Measurements from ENCODE around the gene PBX3.
A peak's percentile ranks its signal among the peaks of the same experiment; 100 is the strongest.

Gene PBX3

GRCh38 chr9:125883565-125884217 lies 136.5 kb downstream of the PBX3 start:
- no peak for ATAC-seq

GRCh38 chr9:125884218-125884595 lies 137.0 kb downstream of the PBX3 start:
- ATAC-seq: no peak

DNA sequence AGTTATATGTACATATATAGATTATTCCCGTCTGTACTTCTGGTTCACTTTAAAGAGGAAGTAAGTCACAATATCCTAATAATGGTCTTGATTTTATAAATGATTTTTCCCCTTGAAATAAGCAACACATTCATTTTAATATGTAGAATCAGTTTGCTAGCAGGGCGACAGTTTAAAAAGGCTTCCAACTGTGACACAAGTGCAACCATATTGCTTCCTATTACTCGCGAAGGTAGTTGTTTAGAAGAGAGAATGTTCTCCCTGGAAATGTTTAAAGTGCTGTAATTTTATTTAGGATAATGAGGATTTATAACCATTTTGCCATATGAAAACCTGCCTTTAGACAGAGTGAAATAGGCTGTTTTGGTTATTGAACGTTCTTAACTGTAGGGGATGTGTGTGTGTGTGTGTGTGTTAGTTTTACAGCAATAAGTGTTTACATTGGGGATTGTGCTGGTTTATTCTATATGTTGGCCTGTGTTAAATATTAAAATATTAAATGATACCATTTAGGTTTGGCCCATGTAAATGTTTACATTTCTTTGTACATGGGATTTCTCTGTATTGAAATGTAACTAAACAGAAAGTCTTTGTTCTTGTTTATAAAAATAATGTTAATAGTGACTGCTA lies 138.3 kb downstream of the PBX3 start:
- ATAC-seq: no peak

DNA sequence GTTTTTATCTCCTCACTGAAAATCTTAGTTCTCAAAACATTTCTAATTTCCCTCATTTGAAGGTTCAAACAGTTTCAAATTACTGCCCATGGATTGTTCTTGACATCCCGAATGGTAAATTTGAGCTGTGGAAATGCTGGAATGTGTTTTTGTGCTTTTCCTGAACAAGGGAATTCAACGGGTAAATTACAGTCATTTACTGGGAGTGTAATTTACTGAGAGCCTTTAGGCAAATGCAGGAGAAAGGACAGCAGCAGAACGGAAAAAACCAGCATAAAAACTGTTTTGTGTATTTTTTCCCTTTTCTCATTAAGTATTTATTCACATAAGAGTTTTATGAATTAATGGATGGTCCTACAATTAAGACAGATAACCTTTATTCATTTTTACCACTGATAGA lies 139.2 kb downstream of the PBX3 start:
- ATAC-seq: no peak

- ATAC-seq: no peak
Observed at GRCh38 chr9:125887172-125887571, 140.0 kb downstream of the PBX3 start.

DNA sequence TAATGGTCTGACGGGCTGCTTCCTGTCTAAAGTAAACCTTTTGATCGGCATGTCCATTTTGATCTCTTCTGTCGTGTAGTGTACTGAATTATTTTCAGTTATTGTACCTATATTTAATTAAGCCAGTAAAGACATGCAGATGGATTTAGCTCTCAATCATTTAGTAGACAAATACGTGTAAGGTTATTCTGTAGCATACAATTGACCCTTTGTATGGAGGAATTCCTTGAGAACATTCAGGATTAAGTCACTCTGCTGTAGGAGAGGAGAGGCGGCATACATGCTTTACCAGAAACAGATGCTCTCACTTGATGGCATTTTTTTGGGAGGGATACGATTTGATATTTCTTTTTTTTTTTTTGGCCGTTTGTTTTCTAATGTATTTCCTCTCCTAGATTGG lies 141.0 kb downstream of the PBX3 start:
- no peak for ATAC-seq

- ATAC-seq: no peak
Observed at GRCh38 chr9:125889112-125889475, 141.9 kb downstream of the PBX3 start.

DNA sequence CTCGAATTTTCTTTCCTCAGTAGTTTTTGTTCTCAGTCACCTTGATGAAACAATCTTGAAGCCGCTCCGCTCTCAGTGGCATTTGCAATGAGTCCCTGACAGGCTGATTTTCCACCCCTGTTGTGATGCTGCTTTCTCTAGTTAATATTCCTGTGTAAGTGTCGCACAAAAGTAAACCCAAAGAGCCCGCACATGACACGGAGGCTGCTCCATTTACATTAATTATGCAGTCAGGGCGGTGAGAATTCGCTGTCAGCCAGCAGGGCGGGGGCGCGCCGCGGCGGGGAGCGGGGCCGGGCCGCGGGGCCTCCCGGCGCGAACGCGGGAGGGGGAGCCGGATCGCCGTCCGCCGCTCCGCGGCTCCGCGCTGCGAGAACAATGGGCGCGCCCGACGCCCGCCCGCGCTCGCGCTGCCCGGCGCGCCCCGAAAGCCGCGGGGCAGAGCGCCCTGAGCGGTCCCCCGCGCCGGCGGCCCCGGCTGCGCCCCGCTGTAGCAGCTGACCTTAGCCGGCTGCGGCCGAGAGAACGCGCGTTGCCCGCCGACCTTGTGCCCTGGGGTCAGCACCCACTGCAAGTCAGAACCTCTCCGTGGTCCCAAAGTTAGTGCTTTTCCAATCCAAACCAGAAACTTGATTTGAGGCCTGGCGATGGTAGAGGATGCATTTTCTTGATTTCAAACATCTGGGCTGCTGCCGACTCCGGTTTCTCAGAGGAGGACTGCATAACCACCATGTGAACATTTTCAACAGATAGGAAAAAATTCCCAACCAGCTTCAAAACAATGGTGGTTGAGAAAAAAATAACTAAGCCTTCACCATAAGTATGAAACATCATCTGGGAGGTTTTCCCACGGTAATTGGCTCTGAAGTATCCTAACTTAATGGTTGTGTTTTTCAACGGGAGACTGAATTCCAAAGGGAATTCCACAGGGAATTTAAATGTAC lies 142.6 kb downstream of the PBX3 start:
- ATAC-seq: peak; percentile 63 to 64

DNA sequence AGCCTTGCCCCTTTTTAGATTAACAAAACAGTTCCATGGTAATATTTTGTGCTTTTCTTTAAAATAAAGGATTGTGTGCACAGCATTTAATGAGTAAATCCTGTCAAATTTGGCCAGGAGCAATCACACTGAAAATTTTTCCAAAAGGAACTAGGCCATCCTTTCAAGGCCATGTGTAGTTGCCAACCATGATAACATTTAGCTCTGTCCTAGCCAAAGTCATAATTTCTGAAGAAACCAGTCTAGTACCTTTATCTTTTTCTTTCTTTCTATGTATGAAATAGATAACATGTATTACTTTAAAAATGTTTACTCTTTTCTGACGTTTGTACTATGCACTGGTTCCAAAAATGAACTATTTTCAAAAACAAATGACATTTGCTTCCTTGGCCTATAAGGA lies 143.7 kb downstream of the PBX3 start:
- ATAC-seq: no peak

GRCh38 chr9:125893277-125893676 lies 146.1 kb downstream of the PBX3 start:
- ATAC-seq: no peak

DNA sequence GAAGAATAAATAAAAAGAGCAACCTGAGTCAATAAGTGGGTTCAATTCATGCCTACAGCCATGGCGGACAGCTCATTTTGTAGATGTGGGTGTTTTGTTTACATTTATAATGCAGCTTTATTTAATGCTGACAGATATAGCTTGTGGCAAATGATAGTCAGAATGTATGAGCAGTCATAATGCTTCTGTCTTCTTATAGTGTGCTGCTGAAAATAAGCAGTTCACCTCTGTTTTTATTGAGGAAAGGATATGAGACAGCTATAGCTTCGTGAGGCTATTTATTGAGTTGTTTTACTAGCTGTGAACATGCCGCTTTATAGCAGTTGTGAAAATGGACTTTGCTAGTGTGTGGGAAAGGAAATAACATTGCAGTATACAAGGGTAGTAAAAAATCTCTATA lies 147.4 kb downstream of the PBX3 start:
- no peak for ATAC-seq

- ATAC-seq: no peak
Observed at GRCh38 chr9:125896404-125896803, 149.2 kb downstream of the PBX3 start.

GRCh38 chr9:125896964-125897363 lies 149.8 kb downstream of the PBX3 start:
- no peak for ATAC-seq

DNA sequence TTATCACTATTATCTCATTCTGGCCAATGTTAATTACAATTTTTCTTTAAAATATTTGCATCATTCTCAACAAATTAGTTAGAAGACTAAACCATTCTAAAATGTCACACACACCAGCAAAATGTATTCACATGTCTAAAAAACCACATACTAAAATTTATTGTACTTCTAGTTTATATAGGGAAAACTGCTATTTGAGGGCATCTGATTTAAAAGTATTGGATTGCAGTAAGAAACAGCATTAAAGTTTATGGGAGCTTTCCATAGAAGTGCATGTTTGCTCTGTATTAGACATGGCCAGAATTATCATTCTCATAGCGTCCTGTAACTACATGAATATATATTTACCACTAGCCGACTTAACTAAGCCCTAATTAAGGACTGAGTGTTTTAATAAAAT lies 150.3 kb downstream of the PBX3 start:
- no peak for ATAC-seq

DNA sequence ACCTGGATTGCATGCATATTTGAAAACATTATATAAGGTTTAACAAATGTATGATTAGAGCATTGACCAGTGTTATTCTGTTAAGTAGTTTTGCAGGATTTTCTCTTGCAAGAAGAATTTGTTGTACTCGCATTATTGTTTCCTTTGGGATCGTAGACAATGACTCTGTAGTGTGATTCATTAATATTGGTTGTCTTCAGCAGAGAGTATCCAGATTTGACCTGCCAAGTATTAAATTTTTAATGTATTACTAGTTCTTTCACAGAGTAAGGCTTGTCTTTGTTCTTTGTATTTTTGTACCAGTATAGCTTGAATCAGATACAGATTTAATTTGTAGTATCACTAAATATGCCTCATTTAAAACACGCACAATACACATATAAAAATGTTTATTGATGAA lies 155.0 kb downstream of the PBX3 start:
- no peak for ATAC-seq

GRCh38 chr9:125902831-125903512 lies 155.8 kb downstream of the PBX3 start:
- no peak for ATAC-seq

DNA sequence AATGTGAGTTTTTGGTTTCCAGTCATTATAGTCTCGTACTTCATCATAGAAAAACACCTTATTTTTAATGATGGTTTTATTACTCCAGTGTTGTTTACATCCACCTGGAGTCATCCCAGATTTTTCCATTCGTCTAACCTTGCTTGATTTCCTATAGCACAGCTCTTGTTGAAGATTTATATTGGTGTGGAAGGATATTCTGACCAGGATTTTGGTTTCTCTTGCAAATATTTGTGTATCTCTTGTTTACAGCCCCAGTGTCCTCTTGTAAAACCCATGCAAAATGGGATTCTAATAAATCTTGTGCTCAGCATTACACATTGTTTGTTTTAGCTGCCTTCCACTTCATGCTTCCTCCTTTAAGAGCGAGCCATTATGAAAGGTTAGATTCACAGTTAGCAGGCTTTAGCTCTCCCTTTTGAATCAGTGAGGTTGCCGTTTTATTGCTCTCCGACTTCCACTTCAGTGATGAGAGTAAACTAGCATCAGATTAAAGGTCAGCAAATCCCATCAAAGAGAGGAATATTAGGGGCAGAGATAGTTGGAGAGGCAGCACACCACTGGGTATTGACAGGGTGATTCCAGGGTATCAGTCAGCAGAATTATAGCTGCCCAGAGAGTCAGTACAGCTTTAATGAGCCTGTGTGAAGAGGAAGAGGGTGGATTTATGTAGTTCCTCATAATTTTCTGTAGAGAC lies 157.1 kb downstream of the PBX3 start:
- ATAC-seq: no peak

GRCh38 chr9:125906144-125906543 lies 159.0 kb downstream of the PBX3 start:
- no peak for ATAC-seq

GRCh38 chr9:125906893-125907292 lies 159.7 kb downstream of the PBX3 start:
- no peak for ATAC-seq

DNA sequence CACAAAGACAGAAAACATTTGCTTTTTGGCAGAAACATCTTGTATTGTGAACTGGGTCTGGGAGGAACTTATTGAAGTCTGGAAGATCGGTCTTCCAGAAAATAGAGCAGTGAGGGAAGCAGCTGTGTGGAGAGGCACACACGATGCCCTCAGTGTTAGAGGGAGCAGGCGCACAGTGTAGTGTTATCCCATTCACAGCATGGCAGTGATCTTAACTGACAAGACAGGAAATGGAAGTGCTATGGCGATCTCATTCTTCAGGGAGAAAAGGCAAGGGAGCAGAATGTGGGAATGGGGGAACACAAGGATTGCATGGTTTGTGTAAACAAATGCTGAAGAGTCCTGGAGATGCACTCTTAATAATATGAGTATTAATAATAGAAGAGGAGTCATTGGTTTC lies 161.0 kb downstream of the PBX3 start:
- no peak for ATAC-seq

DNA sequence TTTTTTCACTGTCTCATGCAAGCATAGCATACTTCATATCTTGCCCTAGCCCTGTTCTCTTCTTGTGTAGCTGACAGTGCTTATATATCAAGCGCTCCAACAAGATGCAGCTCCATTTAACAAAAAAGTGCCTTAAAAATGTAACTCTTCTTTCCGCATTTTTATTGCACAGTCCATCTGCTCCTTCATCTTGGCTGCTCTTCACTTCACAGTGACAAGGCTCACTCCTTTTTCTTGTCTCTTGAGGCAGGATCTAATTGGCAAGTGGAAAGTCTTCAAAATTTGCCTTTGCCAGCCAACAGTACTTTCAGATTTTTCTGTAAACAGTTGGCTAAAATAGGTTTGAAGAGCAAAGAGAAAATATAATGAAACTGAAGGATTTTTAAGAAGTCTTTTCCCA lies 161.8 kb downstream of the PBX3 start:
- ATAC-seq: no peak

DNA sequence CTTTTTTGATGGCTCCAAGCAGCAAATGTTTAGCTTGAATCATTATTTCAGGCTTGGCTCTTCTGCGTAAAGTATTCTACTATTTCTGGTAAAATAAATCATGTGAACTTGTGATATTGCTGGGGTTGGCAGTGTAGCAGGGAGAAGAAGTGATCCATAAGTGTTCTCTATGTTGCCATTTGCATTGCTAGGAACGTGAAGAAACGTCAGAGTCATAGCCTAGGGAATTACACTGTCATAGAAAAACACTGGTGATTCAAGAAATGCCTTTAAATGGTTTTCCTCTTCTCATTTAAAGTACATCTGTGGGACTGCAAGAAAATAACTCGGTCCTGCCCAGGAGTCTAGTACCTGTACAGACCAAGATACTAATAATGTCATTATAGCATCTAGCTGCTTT lies 162.3 kb downstream of the PBX3 start:
- no peak for ATAC-seq

DNA sequence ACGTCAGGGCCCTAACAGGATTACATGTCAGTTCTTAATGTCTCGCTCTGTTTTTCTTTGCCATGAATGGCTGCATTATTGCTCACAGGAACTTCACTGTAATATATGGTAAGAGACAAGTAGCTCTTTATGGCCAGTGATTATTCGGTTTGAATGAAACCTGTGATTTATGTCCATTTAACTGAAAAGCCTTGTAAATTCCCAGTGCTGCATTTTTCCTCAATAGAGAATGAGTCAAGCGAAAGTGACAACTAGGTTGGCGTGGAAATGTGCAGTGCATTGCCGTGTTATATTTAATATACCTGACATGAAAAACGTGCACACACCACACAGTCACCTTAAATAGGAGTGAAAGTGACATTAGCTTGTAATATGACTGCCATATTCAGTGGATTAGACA lies 163.1 kb downstream of the PBX3 start:
- no peak for ATAC-seq

Data from activated CD4-positive, CD25-positive, alpha-beta regulatory T cell treated with anti-CD3 and anti-CD28 coated beads, Interleukin-2, amount 50 U/mL, for 24 hours (primary cell).